Muscle layer of duodenum (tissue), 2 donors: ENCODE measurements around the gene CDR2L.
"Not testable (repeated sequence)": the region's sequence is repeated elsewhere in the genome, so short reads cannot be mapped to it uniquely, and the experiment has no call there.

Experiments
- H3K27ac ChIP-seq: one replicate; pipeline ENCODE4 v1.7.0; 2013; ENCODE audit warnings: mild to moderate bottlenecking, low read length
- H3K27me3 ChIP-seq: one replicate; pipeline ENCODE4 v1.7.0; 2013; ENCODE audit warnings: low read depth, mild to moderate bottlenecking, control low read depth, low read length
- H3K36me3 ChIP-seq, 2 donors: one replicate each; pipeline ENCODE4 v1.7.0; 2013; ENCODE audit warnings: low read length in 2 of 2, control low read depth in 1 of 2, mild to moderate bottlenecking in 1 of 2; ENCODE audit not compliant: insufficient read depth in 2 of 2, control insufficient read depth in 1 of 2
- H3K4me1 ChIP-seq, 2 donors: one replicate each; pipeline ENCODE4 v1.7.0; 2013; ENCODE audit warnings: low read length in 2 of 2, mild to moderate bottlenecking in 2 of 2, control low read depth in 1 of 2, moderate library complexity in 1 of 2; ENCODE audit not compliant: insufficient read depth in 2 of 2, control insufficient read depth in 1 of 2
- H3K4me3 ChIP-seq, 2 donors: one replicate each; pipeline ENCODE4 v1.7.0; 2013; ENCODE audit warnings: low read length in 2 of 2, low read depth in 1 of 2, mild to moderate bottlenecking in 1 of 2
- H3K9me3 ChIP-seq, 2 donors: one replicate each; pipeline ENCODE4 v1.7.0; 2013; ENCODE audit warnings: low read length in 2 of 2, control low read depth in 1 of 2, mild to moderate bottlenecking in 1 of 2; ENCODE audit not compliant: control insufficient read depth in 1 of 2
- donor health status: healthy.

Gene CDR2L

DNA sequence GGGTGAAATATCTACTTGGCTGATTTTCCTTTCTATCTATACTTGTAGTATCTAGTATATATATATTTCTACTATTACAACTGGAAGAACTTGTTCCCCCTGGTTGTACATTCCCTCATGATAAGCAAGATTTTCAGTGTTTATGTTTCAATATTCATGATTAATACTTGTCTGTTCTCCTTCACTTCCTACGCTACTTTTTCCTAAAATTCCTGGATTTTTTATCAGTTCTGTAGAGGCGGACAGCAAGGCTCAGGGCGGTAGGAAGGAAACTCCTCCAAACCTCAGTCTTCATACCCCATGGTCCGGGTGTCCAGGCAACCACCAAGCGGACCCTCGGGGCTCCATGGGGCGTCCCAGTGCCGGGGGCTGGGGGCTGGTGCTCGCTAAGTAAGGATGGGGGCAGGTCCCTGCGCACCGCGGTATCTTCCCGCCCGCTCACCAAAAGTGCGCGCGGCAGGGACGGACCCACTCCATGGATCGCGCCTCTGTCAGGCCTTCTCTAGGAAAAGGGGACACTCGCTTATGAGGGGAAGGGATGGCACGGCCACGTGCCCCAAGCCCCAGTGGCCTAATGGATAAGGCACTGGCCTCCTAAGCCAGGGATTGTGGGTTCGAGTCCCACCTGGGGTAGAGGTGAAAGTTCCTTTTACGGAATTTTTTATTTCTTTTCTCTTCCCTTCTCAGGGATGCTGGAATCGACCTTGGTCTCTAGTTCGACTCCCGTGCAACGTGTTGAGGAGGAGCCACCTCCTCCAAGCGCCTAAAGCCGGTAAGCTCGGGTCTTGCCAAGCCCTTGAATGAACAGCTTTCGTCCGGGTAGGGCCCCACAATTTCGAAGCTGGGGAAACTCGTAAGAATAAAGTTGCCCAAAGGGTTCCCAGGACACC, 46.2 kb downstream of the CDR2L start:
- Histone ChIP-seq H3K36me3 (peaks cover 4 to 6% of the 10 kb centered on the region in 2 donors), H3K27me3 (no peaks in the 10 kb centered on the region), H3K4me3 (peak overlapping the region; percentile 79 to 82), H3K27ac (peak overlapping the region; percentile 92), H3K4me1 (peaks cover 0 to 27% of the 10 kb centered on the region in 2 donors), H3K9me3 (no peaks in the 10 kb centered on the region)

DNA sequence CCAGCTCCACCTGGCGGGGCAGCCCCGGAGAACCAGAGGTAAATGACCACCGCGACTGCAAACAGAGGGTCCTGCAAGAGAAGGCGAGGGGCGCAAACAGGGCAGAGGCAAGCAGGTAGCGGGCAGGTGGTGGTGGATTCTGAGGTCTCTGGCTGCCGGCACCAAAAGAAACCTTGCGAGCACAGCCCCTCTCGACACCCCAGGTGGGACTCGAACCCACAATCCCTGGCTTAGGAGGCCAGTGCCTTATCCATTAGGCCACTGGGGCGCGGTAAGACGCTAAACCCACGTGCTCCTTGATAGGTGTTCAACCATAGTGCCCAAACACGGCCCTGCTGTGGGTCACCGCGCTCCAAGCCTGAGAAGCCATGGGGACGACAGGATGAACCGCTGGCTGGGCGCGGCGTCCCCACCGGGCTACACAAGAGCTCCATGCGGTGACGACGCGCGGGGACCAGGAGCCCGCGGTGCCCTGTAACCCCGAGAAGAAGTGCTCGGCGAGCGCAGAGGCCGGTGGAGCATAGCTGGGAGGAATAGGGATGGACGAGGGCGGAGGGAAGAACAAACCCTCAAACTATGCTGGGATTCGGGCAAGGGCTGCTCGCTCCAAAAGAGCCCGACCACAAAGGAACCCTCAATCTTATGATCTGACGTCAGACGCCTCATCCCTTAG, 46.9 kb downstream of the CDR2L start:
- no peaks in the 10 kb centered on the region for H3K27me3 ChIP-seq
- peak overlapping the region; percentile 92 for H3K27ac ChIP-seq
- H3K36me3 ChIP-seq: peaks cover 11 to 14% of the 10 kb centered on the region in 2 donors
- H3K4me1 ChIP-seq: peaks cover 0 to 27% of the 10 kb centered on the region in 2 donors
- H3K4me3 ChIP-seq: peak overlapping the region; percentile 79 to 82
- H3K9me3 ChIP-seq: no peaks in the 10 kb centered on the region

DNA sequence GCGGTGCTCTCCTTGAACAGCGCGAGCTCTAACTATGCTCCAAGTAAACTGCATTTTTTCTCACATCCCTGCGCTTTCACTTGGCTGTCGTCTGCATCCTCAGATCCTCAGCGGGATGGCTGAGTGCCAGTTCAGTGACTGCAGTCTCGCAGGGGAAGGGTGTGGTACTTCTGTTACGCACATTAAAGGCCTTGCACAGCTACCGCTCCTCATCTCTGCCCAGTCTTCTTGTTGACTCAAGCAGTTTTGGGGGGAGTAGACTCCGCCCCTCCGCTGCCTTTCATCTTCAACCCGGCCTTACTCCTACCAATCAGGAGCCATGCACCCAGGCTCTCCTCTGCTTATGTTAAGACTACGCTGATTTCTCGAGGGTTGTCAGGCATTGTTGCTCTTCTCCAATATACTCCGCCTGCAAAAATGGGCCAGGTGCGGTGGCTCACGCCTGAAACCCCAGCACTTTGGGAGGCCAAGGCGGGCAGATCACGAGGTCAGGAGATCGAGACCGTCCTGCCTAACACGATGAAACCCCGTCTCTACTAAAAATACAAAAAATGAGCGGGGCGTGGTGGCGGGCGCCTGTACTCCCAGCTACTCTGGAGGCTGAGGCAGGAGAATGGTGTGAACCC, 49.3 kb downstream of the CDR2L start:
- H3K4me1 ChIP-seq: peaks cover 0 to 27% of the 10 kb centered on the region in 2 donors
- H3K4me3 ChIP-seq: no peak overlapping the region
- H3K9me3 ChIP-seq: no peaks in the 10 kb centered on the region
- H3K27me3 ChIP-seq: no peaks in the 10 kb centered on the region
- H3K36me3 ChIP-seq: peaks cover 26 to 38% of the 10 kb centered on the region in 2 donors
- H3K27ac ChIP-seq: peak overlapping the region; percentile 14

DNA sequence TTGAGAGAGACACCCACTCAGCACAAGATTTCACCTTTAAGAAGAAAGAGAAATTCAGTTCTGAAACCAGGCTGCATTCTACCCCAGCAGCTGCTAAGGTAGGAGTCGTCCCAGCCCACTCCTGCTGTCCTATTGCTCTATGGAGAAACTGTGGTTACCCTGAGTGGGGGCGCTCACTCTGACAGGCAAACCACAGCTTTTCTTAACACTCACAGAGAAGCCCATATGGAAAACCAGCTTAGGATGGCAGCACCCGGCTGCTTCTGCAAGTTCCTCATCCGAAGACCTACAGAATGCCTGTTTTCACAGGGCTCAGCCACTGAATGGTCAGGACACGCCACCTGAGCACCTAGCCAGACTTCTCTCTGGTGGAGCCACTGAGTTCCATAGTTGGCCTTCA, 51.8 kb downstream of the CDR2L start:
- Histone ChIP-seq H3K4me3 (no peak overlapping the region), H3K36me3 (peaks cover 31 to 45% of the 10 kb centered on the region in 2 donors), H3K4me1 (peaks cover 0 to 10% of the 10 kb centered on the region in 2 donors), H3K9me3 (no peaks in the 10 kb centered on the region), H3K27ac (no peak overlapping the region), H3K27me3 (no peaks in the 10 kb centered on the region)

DNA sequence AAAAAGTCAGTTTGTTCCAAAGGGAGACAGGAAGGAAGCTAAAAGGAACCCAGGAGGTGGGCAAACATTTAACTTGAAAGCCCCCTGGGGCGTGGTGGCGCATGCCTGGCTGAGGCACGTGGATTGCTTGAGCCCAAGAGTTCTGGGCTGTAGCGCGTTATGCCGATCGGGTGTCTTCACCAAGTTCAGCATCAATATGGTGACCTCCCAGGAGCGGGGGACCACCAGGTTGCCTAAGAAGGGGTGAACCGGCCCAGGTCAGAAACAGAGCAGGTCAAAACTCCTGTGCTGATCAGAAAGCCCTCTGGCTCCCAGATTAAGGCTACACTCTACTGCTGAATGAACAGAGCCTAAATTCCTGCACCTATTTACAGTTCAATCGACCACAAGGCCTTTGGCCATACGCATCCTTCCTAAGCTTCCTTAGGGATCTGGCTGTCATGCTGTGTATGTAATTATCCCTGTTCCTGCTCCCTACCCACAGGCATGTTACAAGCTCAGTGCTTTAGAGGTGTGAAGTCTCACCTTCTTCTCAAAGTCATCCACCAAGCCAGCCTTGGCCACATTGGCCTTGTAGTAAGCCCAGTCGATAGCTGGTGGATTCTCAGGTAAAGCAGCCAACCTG, 54.3 kb downstream of the CDR2L start:
- Histone ChIP-seq H3K4me1 (peaks cover 0 to 8% of the 10 kb centered on the region in 2 donors), H3K27ac (no peak overlapping the region), H3K27me3 (no peaks in the 10 kb centered on the region), H3K9me3 (no peaks in the 10 kb centered on the region), H3K36me3 (peaks cover 31 to 45% of the 10 kb centered on the region in 2 donors), H3K4me3 (no peak overlapping the region)

DNA sequence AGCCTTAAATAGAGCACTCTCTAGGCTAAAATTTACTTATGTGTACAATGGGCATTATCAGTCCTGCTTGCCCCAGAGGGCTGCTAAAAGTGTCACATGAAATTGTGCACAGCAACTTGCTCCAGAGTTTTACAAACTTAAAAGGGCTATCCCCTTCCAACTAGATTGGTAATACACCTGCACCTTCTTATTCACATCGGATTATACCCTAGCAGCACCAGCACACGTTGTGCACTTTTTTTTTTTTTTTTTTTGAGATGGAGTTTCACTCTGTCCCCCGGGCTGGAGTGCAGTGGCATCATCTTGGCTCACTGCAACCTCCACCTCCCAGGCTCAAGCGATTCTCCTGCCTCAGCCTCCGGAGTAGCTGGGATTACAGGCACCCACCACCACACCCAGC, 56.4 kb downstream of the CDR2L start:
- not testable (repeated sequence) for H3K9me3 ChIP-seq, H3K27ac ChIP-seq, H3K27me3 ChIP-seq, H3K4me3 ChIP-seq
- Histone ChIP-seq H3K4me1 (peaks cover 5 to 21% of the 10 kb centered on the region in 2 donors), H3K36me3 (peaks cover 26 to 37% of the 10 kb centered on the region in 2 donors)

DNA sequence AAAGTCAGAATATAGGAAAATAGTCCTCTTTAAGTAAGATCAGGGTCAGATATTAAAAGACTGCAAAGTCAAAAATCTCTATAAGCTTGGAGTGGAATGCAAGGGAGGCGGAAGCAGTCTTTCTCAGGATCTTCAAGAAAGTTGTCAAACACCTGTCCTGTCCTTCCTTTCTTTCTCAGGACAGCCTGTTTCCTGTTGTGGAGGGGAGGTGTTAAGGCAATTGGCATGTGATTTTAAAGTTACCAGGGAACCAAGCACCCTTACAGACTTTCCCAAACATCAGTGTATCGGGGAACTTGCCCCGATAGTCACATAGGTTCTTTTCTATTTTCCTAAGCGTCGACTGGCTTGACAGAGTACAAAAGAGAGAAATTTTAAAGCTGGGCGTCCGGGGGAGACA, 57.3 kb downstream of the CDR2L start:
- Histone ChIP-seq H3K36me3 (peaks cover 16 to 29% of the 10 kb centered on the region in 2 donors), H3K4me3 (no peak overlapping the region), H3K27ac (no peak overlapping the region), H3K4me1 (peaks cover 5 to 25% of the 10 kb centered on the region in 2 donors), H3K27me3 (no peaks in the 10 kb centered on the region), H3K9me3 (no peaks in the 10 kb centered on the region)

DNA sequence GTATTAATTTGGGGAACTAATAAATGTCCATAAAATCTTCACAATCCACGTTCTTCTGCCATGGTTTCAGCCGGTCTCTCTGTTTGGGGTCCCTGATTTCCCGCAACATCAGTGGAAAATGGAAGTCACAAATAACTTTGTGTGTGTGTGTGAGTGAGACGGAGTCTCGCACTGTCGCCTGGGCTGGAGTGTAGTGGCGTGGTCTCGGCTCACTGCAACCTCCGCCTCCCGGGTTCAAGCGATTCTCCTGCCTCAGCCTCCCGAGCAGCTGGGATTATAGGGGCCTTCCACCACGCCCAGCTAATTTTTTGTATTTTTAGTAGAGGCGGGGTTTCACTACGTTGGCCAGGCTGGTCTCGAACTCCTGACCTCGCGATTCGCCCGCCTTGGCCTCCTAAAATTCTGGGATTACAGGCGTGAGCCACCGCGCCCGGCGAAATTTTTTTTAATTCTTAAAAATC, 58.5 kb downstream of the CDR2L start:
- Histone ChIP-seq H3K27ac (peak overlapping the region; percentile 93), H3K4me3 (peak overlapping the region; percentile 78 to 81), H3K4me1 (peaks cover 5 to 25% of the 10 kb centered on the region in 2 donors), H3K36me3 (peaks cover 6 to 21% of the 10 kb centered on the region in 2 donors)
- H3K27me3 ChIP-seq, H3K9me3 ChIP-seq: not testable (repeated sequence)

DNA sequence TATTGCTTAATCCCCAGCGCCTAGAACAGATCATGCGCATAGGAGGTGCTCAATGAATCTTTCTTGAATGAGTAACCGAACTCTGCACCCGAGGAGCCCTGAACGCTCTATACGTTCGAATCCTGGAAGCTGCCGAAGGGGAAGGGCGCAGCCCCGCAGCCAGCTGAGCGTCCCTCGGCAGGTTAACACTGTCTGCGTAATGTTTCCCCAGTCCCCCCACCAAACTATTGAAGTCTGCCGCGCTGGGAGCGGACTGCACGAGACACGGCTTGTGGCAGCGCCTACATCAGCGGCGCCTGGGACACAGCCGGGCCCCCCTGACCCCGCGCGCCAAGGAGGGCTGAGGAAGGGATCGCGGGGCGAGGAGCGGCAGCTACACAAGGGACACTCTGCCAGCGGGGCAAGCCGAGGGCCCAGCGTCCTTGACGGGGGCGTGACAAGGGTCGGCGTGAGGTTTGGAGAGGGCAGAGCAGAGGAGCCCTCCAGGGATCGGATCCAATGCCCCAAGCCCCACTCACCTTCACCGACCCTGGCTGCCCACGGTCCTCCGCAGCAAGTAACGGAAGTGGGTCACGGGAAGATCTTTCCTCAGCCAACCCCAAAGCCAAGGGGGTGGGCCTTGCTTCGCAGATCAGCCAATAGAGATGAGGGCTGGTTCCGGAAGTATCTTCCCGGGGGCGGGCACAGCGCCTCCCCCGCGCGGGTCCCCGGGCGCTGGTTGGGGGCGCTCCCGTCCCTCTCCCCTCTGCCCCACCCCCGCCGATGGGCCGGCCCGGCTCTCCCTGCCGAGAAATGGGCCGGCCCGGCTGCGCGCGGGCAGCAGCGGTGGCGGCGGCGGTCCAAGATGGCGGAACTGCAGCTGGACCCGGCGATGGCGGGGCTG, 59.2 kb downstream of the CDR2L start, which contains the start of the genes ATP5PD and KCTD2:
ATP5PD (minus strand) TSS at position 563 of the 883 bp plus-strand sequence. CDS start 4,319 bp downstream, outside the sequence.
KCTD2 (plus strand) TSS at position 819 of the 883 bp plus-strand sequence; CDS start at position 845, 26 bp downstream.
- H3K4me3 ChIP-seq: peak within 1 kb of the TSS; percentile 78 to 81
- peak within 1 kb of the TSS; percentile 93 for H3K27ac ChIP-seq
- no peaks in the 10 kb centered on the region for H3K27me3 ChIP-seq
- peaks cover 6 to 18% of the 10 kb centered on the region in 2 donors for H3K36me3 ChIP-seq
- peaks cover 5 to 25% of the 10 kb centered on the region in 2 donors for H3K4me1 ChIP-seq
- H3K9me3 ChIP-seq: no peaks in the 10 kb centered on the region
